Mesangial cell (primary cell): ENCODE results near the gene EPB41L1. TPM values are rescaled to one million over a fixed set of nuclear protein-coding genes. Genes with fewer than 3 reads are reported as not detected.

ENCODE experiments used
- total RNA-seq: library from RNA; depleted of rRNA; stranded (reverse); fragments of >200 nt; gene quantifications from 2 replicates; pipeline ENCODE4 v1.2.3, GENCODE V29; 2015

The EPB41L1 gene
- 13.0 and 42.7 TPM in 2 replicates for total RNA-seq

DNA sequence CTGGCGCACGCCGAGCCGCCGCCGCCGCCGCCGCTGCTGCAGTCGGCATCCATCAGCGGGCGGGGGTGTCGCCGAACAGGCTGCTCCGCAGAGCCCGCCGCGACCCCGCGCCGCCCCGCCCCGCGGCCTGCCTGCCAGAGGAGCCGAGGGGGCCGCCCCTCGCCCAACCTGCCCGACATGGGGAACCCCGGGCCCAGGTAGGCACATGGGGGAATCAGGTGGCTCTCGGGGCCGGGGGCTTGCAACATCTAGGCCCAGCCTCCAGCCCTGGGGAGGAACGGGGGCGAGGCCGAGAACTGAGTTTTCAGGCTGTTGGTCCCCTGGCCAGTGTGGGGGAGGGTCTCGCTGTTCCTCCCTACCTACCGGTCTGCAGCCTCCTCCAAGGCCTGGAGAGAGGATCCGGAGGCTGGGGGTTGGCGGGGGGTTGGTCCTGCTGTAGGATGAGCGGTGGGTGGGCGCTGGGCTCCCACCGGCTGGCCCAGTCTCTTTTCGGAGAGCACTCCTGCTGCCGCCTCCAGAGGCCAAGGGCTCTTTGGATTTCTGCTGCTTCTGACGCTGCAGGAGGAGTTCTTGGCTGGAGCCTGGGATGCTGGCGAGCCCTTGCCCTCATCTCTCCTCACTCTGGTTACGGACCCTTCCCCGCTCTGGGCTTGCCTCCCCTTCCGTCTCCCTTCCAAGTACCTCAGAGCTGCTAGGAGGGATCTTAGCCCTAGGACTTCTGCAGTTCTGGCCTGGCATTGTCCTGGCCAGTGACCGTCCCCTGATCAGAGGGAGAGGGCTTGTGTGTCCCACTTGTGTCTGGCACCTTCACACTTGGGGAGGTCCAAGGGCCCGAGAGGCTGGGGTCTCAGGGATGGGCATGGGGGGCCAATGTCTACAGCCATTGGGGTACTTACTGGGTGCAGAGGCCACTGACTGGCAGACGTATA, at the start of gene EPB41L1:
Gene EPB41L1 (plus strand): TSS at position 41 of the 929 bp plus-strand sequence. CDS start 19,038 bp downstream, outside the sequence.

DNA sequence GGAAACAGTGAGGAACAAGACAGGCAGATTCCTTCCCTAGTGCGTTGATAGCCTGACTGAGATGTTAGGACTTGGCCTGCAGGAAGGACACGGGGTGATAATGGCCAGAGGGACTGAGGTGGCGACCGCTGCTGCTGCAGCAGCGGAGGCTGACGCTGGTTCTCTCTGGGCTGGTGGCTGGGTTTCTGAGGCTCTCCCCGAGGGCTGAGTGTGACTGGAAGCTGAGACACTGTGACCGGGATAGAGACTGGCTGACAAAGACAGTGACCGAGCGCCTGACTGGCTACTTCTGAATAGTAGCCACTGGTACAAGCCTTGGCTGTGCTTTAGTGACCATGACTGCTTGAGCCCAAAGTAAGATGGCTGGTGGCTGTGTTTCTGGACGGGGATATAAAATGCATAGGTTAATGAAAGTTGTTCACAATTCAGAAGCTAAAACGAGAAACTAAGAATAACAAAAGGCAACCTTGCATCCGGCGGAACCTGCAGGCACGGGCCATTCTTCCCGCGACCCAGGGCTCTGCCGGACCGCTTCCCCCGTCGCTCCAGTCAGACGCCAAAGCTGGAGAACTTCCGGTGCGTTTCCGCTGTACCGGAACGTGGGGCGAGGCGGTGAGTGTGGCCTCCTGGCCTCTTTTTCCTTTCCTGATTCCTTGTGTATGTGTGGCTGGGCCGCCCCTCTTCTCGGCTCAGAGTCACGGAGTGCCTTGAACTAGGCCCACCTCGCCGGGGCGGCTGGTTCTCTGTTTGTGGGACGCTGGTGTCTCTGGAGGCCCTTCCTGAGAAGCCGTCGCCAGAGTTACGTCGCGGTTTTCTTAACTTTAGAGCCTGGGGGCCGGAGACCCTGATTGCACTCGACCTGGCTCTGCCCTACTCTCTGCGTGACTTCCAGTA, 81.6 kb downstream of the EPB41L1 start, which contains the start of gene AAR2:
Gene AAR2 (plus strand): TSS at position 587 of the 894 bp plus-strand sequence. CDS start 3,391 bp downstream, outside the sequence.

Other genes with a start within 250 kb of the EPB41L1 start
- 138 and 211 TPM in 2 replicates for gene SCAND1, start 200.2 kb upstream of the EPB41L1 start, total RNA-seq
- gene CNBD2, start 186.2 kb upstream of the EPB41L1 start, total RNA-seq: 5.4 and 7.7 TPM in 2 replicates
- 33.2 and 35.9 TPM in 2 replicates for gene AAR2, start 81.7 kb downstream of the EPB41L1 start, total RNA-seq
- 53.4 and 82.0 TPM in 2 replicates for gene DLGAP4, start 151.6 kb downstream of the EPB41L1 start, total RNA-seq